H9 (cell line): Measurements from ENCODE around the gene ODAD3. TPM values are rescaled to one million over a fixed set of nuclear protein-coding genes. Genes with fewer than 3 reads are reported as not detected.

Experiments used
- DNase-seq: peaks from one replicate; pipeline ENCODE4 v3.0.0-alpha.2; 2017
- H2AFZ ChIP-seq: one replicate; pipeline ENCODE4 v1.6.1; 2013; ENCODE audit warnings: mild to moderate bottlenecking, low read length, control low read depth, moderate library complexity
- H2AK5ac ChIP-seq: 2 replicates; pipeline ENCODE4 v1.6.1; 2013; ENCODE audit warnings: low read length, control low read depth, mixed read lengths; ENCODE audit not compliant: insufficient read length
- H2BK120ac ChIP-seq: one replicate; pipeline ENCODE4 v1.6.1; 2013; ENCODE audit warnings: low read depth, mild to moderate bottlenecking, low read length, control low read depth, inconsistent platforms; ENCODE audit not compliant: poor library complexity, severe bottlenecking
- H2BK12ac ChIP-seq: 2 replicates; pipeline ENCODE4 v1.6.1; 2013; ENCODE audit warnings: low read length, control low read depth, mixed read lengths, low read depth; ENCODE audit not compliant: insufficient read length
- H2BK15ac ChIP-seq: 2 replicates; pipeline ENCODE4 v1.6.1; 2013; ENCODE audit warnings: low read depth, low read length, control low read depth
- H2BK20ac ChIP-seq: one replicate; pipeline ENCODE4 v1.6.1; 2013; ENCODE audit warnings: low read depth, mild to moderate bottlenecking, low read length, control low read depth, inconsistent platforms; ENCODE audit not compliant: poor library complexity, severe bottlenecking
- H2BK5ac ChIP-seq: 2 replicates; pipeline ENCODE4 v1.6.1; 2013; ENCODE audit warnings: low read length, control low read depth, mixed read lengths; ENCODE audit not compliant: insufficient read length
- H3K14ac ChIP-seq: 2 replicates; pipeline ENCODE4 v1.6.1; 2013; ENCODE audit warnings: low read length, control low read depth; ENCODE audit not compliant: insufficient read depth
- H3K18ac ChIP-seq: 2 replicates; pipeline ENCODE4 v1.6.1; 2013; ENCODE audit warnings: low read depth, mild to moderate bottlenecking, mixed read lengths, low read length, control low read depth; ENCODE audit not compliant: insufficient read length
- H3K23ac ChIP-seq: 2 replicates; pipeline ENCODE4 v1.6.1; 2013; ENCODE audit warnings: low read length, control low read depth, mixed read lengths, low read depth; ENCODE audit not compliant: insufficient read length
- H3K23me2 ChIP-seq: 2 replicates; pipeline ENCODE4 v1.6.1; 2013; ENCODE audit warnings: low read depth, mild to moderate bottlenecking, mixed read lengths, low read length, control low read depth; ENCODE audit not compliant: insufficient read length, poor library complexity, severe bottlenecking
- H3K27ac ChIP-seq: 2 replicates; pipeline ENCODE4 v1.5.1; 2013; ENCODE audit warnings: low read length, control low read depth, mixed read lengths, low read depth; ENCODE audit not compliant: insufficient read length
- H3K27me3 ChIP-seq: 2 replicates; pipeline ENCODE4 v1.6.1; 2013; ENCODE audit warnings: low read length, control low read depth, inconsistent platforms; ENCODE audit not compliant: insufficient read depth
- H3K4ac ChIP-seq: 2 replicates; pipeline ENCODE4 v1.6.1; 2013; ENCODE audit warnings: low read depth, mild to moderate bottlenecking, control low read depth, inconsistent platforms, low read length, moderate library complexity
- H3K4me1 ChIP-seq: 2 replicates; pipeline ENCODE4 v1.6.1; 2013; ENCODE audit warnings: low read length, control low read depth, inconsistent platforms; ENCODE audit not compliant: insufficient read depth
- H3K4me2 ChIP-seq: 2 replicates; pipeline ENCODE4 v1.6.1; 2013; ENCODE audit warnings: low read length, control low read depth, mixed read lengths; ENCODE audit not compliant: insufficient read length, insufficient read depth
- H3K56ac ChIP-seq: 2 replicates; pipeline ENCODE4 v1.6.1; 2013; ENCODE audit warnings: low read depth, mild to moderate bottlenecking, mixed read lengths, low read length, control low read depth; ENCODE audit not compliant: insufficient read length
- H3K79me1 ChIP-seq: 2 replicates; pipeline ENCODE4 v1.6.1; 2013; ENCODE audit warnings: low read depth, mild to moderate bottlenecking, moderate library complexity, low read length, control low read depth, inconsistent platforms; ENCODE audit not compliant: insufficient read depth, poor library complexity, severe bottlenecking
- H3K79me2 ChIP-seq: 2 replicates; pipeline ENCODE4 v1.6.1; 2013; ENCODE audit warnings: low read length, control low read depth, inconsistent platforms; ENCODE audit not compliant: insufficient read depth
- H3K9ac ChIP-seq: 2 replicates; pipeline ENCODE4 v1.6.1; 2013; ENCODE audit warnings: low read length, control low read depth, mixed read lengths; ENCODE audit not compliant: insufficient read length; ENCODE audit errors: extremely low read depth
- H3K9me3 ChIP-seq: one replicate; pipeline ENCODE4 v1.6.1; 2013; ENCODE audit warnings: low read depth, low read length, inconsistent platforms; ENCODE audit not compliant: control insufficient read depth
- H3T11ph ChIP-seq: one replicate; pipeline ENCODE4 v1.6.1; 2013; ENCODE audit warnings: mild to moderate bottlenecking, low read length, control low read depth, inconsistent platforms
- H4K20me1 ChIP-seq: one replicate; pipeline ENCODE4 v1.6.1; 2013; ENCODE audit not compliant: control insufficient read depth, insufficient read length, insufficient read depth
- H4K5ac ChIP-seq: 2 replicates; pipeline ENCODE4 v1.6.1; 2013; ENCODE audit warnings: low read depth, mild to moderate bottlenecking, mixed read lengths, low read length, control low read depth; ENCODE audit not compliant: insufficient read length
- H4K8ac ChIP-seq: replicated peaks from 2 replicates; pipeline ENCODE4 v1.6.1; 2013; ENCODE audit warnings: low read length, control low read depth, mixed read lengths, low read depth; ENCODE audit not compliant: insufficient read length
- H4K91ac ChIP-seq: 2 replicates; pipeline ENCODE4 v1.6.1; 2013; ENCODE audit warnings: low read depth, mild to moderate bottlenecking, moderate library complexity, mixed read lengths, low read length, control low read depth; ENCODE audit not compliant: insufficient read length
- H3K27ac Mint-ChIP-seq, 3 experiments: 2 replicates in 2 of 3; 3 replicates in 1 of 3; pipeline ENCODE4 v1.8.0; 2020 to 2021; ENCODE audit warnings: mixed read lengths in 3 of 3, mild to moderate bottlenecking in 1 of 3, moderate library complexity in 1 of 3
- H3K27me3 Mint-ChIP-seq: 2 replicates; pipeline ENCODE4 v1.8.0; 2021; ENCODE audit warnings: low read depth, mild to moderate bottlenecking, moderate library complexity, mixed read lengths
- H3K36me3 Mint-ChIP-seq, 3 experiments: 2 replicates in 2 of 3; 3 replicates in 1 of 3; pipeline ENCODE4 v1.8.0; 2020 to 2021; ENCODE audit warnings: low read depth in 3 of 3, mixed read lengths in 3 of 3; ENCODE audit not compliant: insufficient read depth in 1 of 3
- H3K4me1 Mint-ChIP-seq, 2 experiments: 2 replicates each; pipeline ENCODE4 v1.8.0; 2020; ENCODE audit warnings: mixed read lengths in 2 of 2
- H3K4me3 Mint-ChIP-seq, 2 experiments: 2 replicates in 1 of 2; 3 replicates in 1 of 2; pipeline ENCODE4 v1.8.0; 2020 to 2021; ENCODE audit warnings: mild to moderate bottlenecking in 2 of 2, mixed read lengths in 2 of 2, moderate library complexity in 1 of 2
- H3K9me3 Mint-ChIP-seq, 2 experiments: 2 replicates in 1 of 2; 3 replicates in 1 of 2; pipeline ENCODE4 v1.8.0; 2020; ENCODE audit warnings: mild to moderate bottlenecking in 2 of 2, mixed read lengths in 2 of 2, moderate library complexity in 1 of 2
- WGBS: extraction: QIAGEN DNeasy Blood & Tissue Kit; methylation state at CpG from one replicate; pipeline ENCODE4 v1.1.7; 2013; ENCODE audit warnings: missing lambda C conversion rate, low lambda C conversion rate, mixed read lengths; ENCODE audit not compliant: insufficient read length; ENCODE audit errors: extremely low coverage; 5-methylcytosine and 5-hydroxymethylcytosine counted together
- total RNA-seq: library from RNA; stranded (reverse); gene quantifications from 2 replicates; pipeline ENCODE4 v1.2.1, GENCODE V29; 2021
- TF ChIP-seq, protein P1 (sequence below): fragments of 200-600 bp; sonication (generic); conservative IDR thresholded peaks from 3 replicates; pipeline ENCODE4 v1.8.0; 2021; ENCODE audit warnings: antibody characterized with exemption, mild to moderate bottlenecking

The ODAD3 gene
- total RNA-seq, 1 experiment from 2014 or later = 2.5 TPM

DNA sequence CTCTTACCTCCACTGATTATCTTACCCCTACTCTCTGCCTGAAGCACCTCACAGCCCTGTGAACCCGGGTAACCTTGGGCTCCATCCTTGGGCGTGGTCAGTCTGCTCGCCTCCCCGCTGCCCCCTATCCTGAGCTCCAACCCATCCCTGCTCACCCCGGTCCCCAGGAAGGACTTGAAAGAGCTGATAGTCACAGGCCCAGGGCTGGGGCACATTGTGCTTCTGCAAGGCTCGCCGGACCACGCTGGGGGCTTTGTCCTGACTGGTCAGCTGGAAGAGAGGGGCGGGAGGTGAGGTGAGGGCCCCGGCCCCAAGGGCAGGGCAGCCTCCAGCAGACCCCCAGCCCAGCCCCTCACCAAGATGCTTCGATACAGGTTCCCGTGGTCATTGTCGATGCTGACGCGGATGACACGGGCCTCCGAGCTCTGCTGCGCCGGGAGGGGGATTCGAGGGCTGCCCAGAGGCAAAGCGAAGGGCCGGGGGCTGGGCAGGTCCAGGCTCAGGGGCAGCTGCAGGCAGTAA lies 37.8 kb downstream of the ODAD3 start:
- no peak overlapping the region for H2BK12ac ChIP-seq
- H2BK20ac ChIP-seq = no peak overlapping the region
- no peak overlapping the region for H3K4ac ChIP-seq
- no peaks in the 10 kb centered on the region for H3K79me2 ChIP-seq
- H2BK120ac ChIP-seq = no peak overlapping the region
- Mint-ChIP-seq H3K9me3 (no peaks in the 10 kb centered on the region), H3K27ac (no peak overlapping the region), H3K27me3 (no peaks in the 10 kb centered on the region; the same call in 1 of the 2 replicates), H3K4me3 (no peak overlapping the region), H3K4me1 (peaks cover 4 to 6% of the 10 kb centered on the region in 2 experiments), H3K36me3 (peaks cover 13 to 58% (median 51%) of the 10 kb centered on the region in 3 experiments; a peak in 6 of 7 replicates)
- H3K4me1 ChIP-seq = peaks cover 2% of the 10 kb centered on the region; the same call in 1 of the 2 replicates
- H3K23ac ChIP-seq = no peak overlapping the region
- peaks cover 2% of the 10 kb centered on the region for H3K23me2 ChIP-seq
- H3K27me3 ChIP-seq = no peaks in the 10 kb centered on the region
- TF ChIP-seq, protein P1, sequence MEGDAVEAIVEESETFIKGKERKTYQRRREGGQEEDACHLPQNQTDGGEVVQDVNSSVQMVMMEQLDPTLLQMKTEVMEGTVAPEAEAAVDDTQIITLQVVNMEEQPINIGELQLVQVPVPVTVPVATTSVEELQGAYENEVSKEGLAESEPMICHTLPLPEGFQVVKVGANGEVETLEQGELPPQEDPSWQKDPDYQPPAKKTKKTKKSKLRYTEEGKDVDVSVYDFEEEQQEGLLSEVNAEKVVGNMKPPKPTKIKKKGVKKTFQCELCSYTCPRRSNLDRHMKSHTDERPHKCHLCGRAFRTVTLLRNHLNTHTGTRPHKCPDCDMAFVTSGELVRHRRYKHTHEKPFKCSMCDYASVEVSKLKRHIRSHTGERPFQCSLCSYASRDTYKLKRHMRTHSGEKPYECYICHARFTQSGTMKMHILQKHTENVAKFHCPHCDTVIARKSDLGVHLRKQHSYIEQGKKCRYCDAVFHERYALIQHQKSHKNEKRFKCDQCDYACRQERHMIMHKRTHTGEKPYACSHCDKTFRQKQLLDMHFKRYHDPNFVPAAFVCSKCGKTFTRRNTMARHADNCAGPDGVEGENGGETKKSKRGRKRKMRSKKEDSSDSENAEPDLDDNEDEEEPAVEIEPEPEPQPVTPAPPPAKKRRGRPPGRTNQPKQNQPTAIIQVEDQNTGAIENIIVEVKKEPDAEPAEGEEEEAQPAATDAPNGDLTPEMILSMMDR = no peak
- H4K5ac ChIP-seq = no peak overlapping the region
- no peak overlapping the region for H2BK15ac ChIP-seq
- no peak overlapping the region for H3T11ph ChIP-seq
- no peaks in the 10 kb centered on the region for H3K9me3 ChIP-seq
- no CpG with 5 or more reads among the region's 22 CpGs for whole genome bisulfite sequencing
- H3K27ac ChIP-seq = no peak overlapping the region
- H2AFZ ChIP-seq = no peak overlapping the region
- no peak overlapping the region for H2AK5ac ChIP-seq
- no peaks in the 10 kb centered on the region for H3K79me1 ChIP-seq
- H4K8ac ChIP-seq = no peak overlapping the region
- DNase-seq = no peak
- H2BK5ac ChIP-seq = no peak overlapping the region
- H3K18ac ChIP-seq = no peak overlapping the region
- no peak overlapping the region for H4K91ac ChIP-seq
- no peak overlapping the region for H3K9ac ChIP-seq
- H3K56ac ChIP-seq = no peak overlapping the region
- no peaks in the 10 kb centered on the region for H4K20me1 ChIP-seq
- no peak overlapping the region for H3K14ac ChIP-seq
- no peak overlapping the region for H3K4me2 ChIP-seq
